K562 (cell line): ENCODE measurements around the gene LRTM1.

ENCODE experiments used
- ARID4B ChIP-seq: sonication (generic); formaldehyde crosslinking; IDR thresholded peaks from 2 replicates; pipeline ENCODE4 v1.8.0; 2022; ENCODE audit warnings: mild to moderate bottlenecking, missing genetic modification reagents
- CTCF ChIP-seq, 3 experiments: IDR thresholded peaks in 2 of 3; conservative IDR thresholded peaks in 1 of 3; 2 replicates each; pipeline ENCODE4 v1.5.1; 2011 to 2012; ENCODE audit warnings: low read length in 3 of 3, mild to moderate bottlenecking in 3 of 3, control low read depth in 2 of 3, improper control_type of control experiment in 1 of 3, inconsistent platforms in 1 of 3, low read depth in 1 of 3, mixed read lengths in 1 of 3, moderate library complexity in 1 of 3; ENCODE audit not compliant: insufficient read depth in 2 of 3
- HDAC2 ChIP-seq: fragments of 450-650 bp; IDR thresholded peaks from 2 replicates; pipeline ENCODE4 v1.6.1; 2016; ENCODE audit warnings: mild to moderate bottlenecking
- KDM1A ChIP-seq, 2 experiments: fragments of 450-650 bp; IDR thresholded peaks; 2 replicates each; pipeline ENCODE4 v1.6.1; 2016; ENCODE audit warnings: mild to moderate bottlenecking in 2 of 2
- MLLT1 ChIP-seq, 2 experiments: fragments of 450-650 bp; IDR thresholded peaks; 2 replicates each; pipeline ENCODE4 v1.6.1; 2016
- POLR2A ChIP-seq: fragments of 450-650 bp; conservative IDR thresholded peaks from 2 replicates; pipeline ENCODE4 v1.6.1; 2016
- POLR2AphosphoS5 ChIP-seq: IDR thresholded peaks from 2 replicates; pipeline ENCODE4 v1.6.1; 2011; ENCODE audit warnings: mild to moderate bottlenecking, low read depth, low read length, moderate library complexity; ENCODE audit not compliant: control insufficient read depth, insufficient read depth
- RB1 ChIP-seq: fragments of 450-650 bp; IDR thresholded peaks from 2 replicates; pipeline ENCODE4 v1.6.1; 2017; ENCODE audit warnings: low read depth, mild to moderate bottlenecking
- RCOR1 ChIP-seq, 2 experiments: IDR thresholded peaks; 2 replicates each; pipeline ENCODE4 v1.6.1; 2012; ENCODE audit warnings: low read depth in 2 of 2, low read length in 2 of 2, borderline replicate concordance in 1 of 2, improper control_type of control experiment in 1 of 2
- RFX1 ChIP-seq: fragments of 450-650 bp; IDR thresholded peaks from 2 replicates; pipeline ENCODE4 v1.6.1; 2016; ENCODE audit warnings: mild to moderate bottlenecking, moderate library complexity
- SMARCC2 ChIP-seq: fragments of 450-650 bp; IDR thresholded peaks from 2 replicates; pipeline ENCODE4 v1.6.1; 2017; ENCODE audit warnings: antibody characterized with exemption, moderate library complexity, mild to moderate bottlenecking, low read depth
- SREBF2 ChIP-seq: sonication (generic); formaldehyde crosslinking; IDR thresholded peaks from 2 replicates; pipeline ENCODE4 v1.4.0; 2020; ENCODE audit warnings: mild to moderate bottlenecking, missing genetic modification reagents
- TBP ChIP-seq: optimal IDR thresholded peaks from 2 replicates; pipeline ENCODE3; 2011; ENCODE audit warnings: low read depth, low read length, improper control_type of control experiment
- ZNF79 ChIP-seq: fragments of 250-450 bp; sonication (Bioruptor Pico); IDR thresholded peaks from 2 replicates; pipeline ENCODE4 v1.4.0; 2020; ENCODE audit warnings: low read depth, mild to moderate bottlenecking, moderate library complexity

GRCh38 chr3:54965746-54966145 lies 37.9 kb upstream of the LRTM1 start:
- no peak for TF ChIP-seq KDM1A (IDR thresholded peaks at IDR 0.05)
- no peak for TF ChIP-seq POLR2AphosphoS5
- TF ChIP-seq RB1 = no peak
- TF ChIP-seq POLR2A = no peak
- TF ChIP-seq ZNF79 (CRISPR knock-in tag) = no peak
- TF ChIP-seq ARID4B (CRISPR knock-in tag) = no peak
- no peak for TF ChIP-seq HDAC2
- TF ChIP-seq RFX1 = no peak
- no peak for TF ChIP-seq SMARCC2
- no peak for TF ChIP-seq CTCF (IDR thresholded peaks at IDR 0.05 in 2 of 3, conservative IDR thresholded peaks at IDR 0.05 in 1 of 3; ENCODE audit: insufficient read depth in 2 of 3, low read depth in 1 of 3, low read length in 3 of 3)
- TF ChIP-seq TBP = no peak
- no peak for TF ChIP-seq RCOR1 (IDR thresholded peaks at IDR 0.05; ENCODE audit: borderline replicate concordance in 1 of 2, low read depth in 2 of 2, low read length in 2 of 2)
- no peak for TF ChIP-seq MLLT1 (IDR thresholded peaks at IDR 0.05)
- TF ChIP-seq SREBF2 = no peak
